ENCODE measurements around the gene EFCAB6. TPM values are rescaled to one million over a fixed set of nuclear protein-coding genes. Genes with fewer than 3 reads are reported as not detected.

EFCAB6 gene
- total and polyA plus RNA-seq, 2 donors (not counting 3 experiments of a cell fraction or from before 2014, with no cell fraction given) = 0.07 to 0.31 TPM

GRCh38 chr22:43652845-43653244 is 159.3 kb downstream of the EFCAB6 start:
- intact Hi-C loops (cut with micrococcal nuclease) = no loop called here
- no peaks in the 10 kb centered on the region for H3K9me1 ChIP-seq (replicated peaks; ENCODE audit: control insufficient read depth, extremely low read depth, insufficient read depth, low read length)
- dilution Hi-C loops (cut with MboI; ENCODE audit: extremely low pct_ligation_motif_present, low sequenced_read_pairs) = no loop called here
- ChIA-PET POLR2A (no interaction called here), CTCF (no interaction called here)
- no TSS peak for BruUV-seq (replicated peaks)
- no peak overlapping the region for H3K27ac ChIP-seq (ENCODE audit: insufficient read depth, low read depth, low read length)
- H3K9ac ChIP-seq (replicated peaks; ENCODE audit: extremely low read depth, insufficient read depth, low read length) = no peak overlapping the region
- no peaks in the 10 kb centered on the region for H3K4me1 ChIP-seq (ENCODE audit: control insufficient read depth, extremely low read depth, insufficient read depth, low read length)
- no peaks in the 10 kb centered on the region for H3K27me3 ChIP-seq (ENCODE audit: control insufficient read depth in 2 of 2, insufficient read depth in 2 of 2, low read length in 2 of 2)
- FAIRE-seq (no peak), DNase-seq (ENCODE audit: low read depth, low spot score) (no peak)
- no peaks in the 10 kb centered on the region for H3K36me3 ChIP-seq (ENCODE audit: control insufficient read depth in 2 of 2, extremely low read depth in 1 of 2, insufficient read depth in 2 of 2, low read length in 2 of 2)
- no peak overlapping the region for H3K4me2 ChIP-seq (ENCODE audit: insufficient read depth, low read length)
- TF ChIP-seq JUN (IDR thresholded peaks at IDR 0.05; ENCODE audit: borderline replicate concordance, insufficient read depth, insufficient read length, low read depth) (no peak), EZH2 (IDR thresholded peaks at IDR 0.05; ENCODE audit: borderline replicate concordance, low read depth, low read length, severe bottlenecking) (no peak), GATA2 (IDR thresholded peaks at IDR 0.05; ENCODE audit: insufficient read depth, insufficient read length, low read depth, low read length) (no peak), CTCF (IDR thresholded peaks at IDR 0.05; ENCODE audit: extremely low read depth in 1 of 2, insufficient read depth in 1 of 2, low read depth in 1 of 2, low read length in 2 of 2) (no peak), FOS (IDR thresholded peaks at IDR 0.05; ENCODE audit: borderline replicate concordance, insufficient read depth, low read length) (no peak), MAX (IDR thresholded peaks at IDR 0.05; ENCODE audit: insufficient read depth, insufficient read length) (no peak)
- no peak overlapping the region for H2AFZ ChIP-seq (ENCODE audit: low read depth, low read length)
- no peaks in the 10 kb centered on the region for H4K20me1 ChIP-seq (replicated peaks; ENCODE audit: control insufficient read depth, extremely low read depth, insufficient read depth, low read length)
- H3K9me3 ChIP-seq (replicated peaks; ENCODE audit: control insufficient read depth, insufficient read depth, low read length) = no peaks in the 10 kb centered on the region
- H3K79me2 ChIP-seq (ENCODE audit: control insufficient read depth, insufficient read depth, low read length) = no peaks in the 10 kb centered on the region
- no peak overlapping the region for H3K4me3 ChIP-seq (replicated peaks in 1 of 3; ENCODE audit: insufficient read depth in 1 of 3, low read depth in 1 of 3, low read length in 3 of 3)

Measured in endothelial cell of umbilical vein (primary cell).